GM19025 (cell line): ENCODE data around the gene CLEC11A.

ENCODE experiments used
- ATAC-seq: cut with Tn5 transposase; IDR thresholded peaks from one replicate; pipeline ENCODE4 v1.9.1; 2021; ENCODE audit warnings: mild to moderate bottlenecking, low read depth, moderate library complexity; ENCODE audit not compliant: unreplicated experiment

CLEC11A gene, protein sequence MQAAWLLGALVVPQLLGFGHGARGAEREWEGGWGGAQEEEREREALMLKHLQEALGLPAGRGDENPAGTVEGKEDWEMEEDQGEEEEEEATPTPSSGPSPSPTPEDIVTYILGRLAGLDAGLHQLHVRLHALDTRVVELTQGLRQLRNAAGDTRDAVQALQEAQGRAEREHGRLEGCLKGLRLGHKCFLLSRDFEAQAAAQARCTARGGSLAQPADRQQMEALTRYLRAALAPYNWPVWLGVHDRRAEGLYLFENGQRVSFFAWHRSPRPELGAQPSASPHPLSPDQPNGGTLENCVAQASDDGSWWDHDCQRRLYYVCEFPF

DNA sequence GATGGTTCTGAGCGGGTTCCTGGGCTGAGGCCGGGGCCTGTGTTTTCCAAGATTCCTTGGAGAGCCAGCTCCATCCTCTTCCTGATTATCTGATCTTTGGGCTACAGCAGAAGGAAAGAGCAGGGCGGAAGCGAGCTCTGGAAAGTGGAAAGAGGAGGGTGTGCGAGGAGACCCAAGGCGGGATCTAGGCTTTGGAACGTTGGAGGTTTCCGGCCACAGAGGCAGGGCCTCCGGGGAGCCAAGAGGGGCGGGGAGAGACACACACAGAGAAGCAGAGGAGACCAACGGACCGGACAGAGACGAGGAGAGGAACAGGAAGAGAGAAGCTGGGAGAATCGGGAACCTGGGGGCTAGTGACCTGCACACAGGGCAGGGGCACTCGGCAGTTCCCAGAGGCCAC, at the start of gene CLEC11A:
Gene CLEC11A, plus strand, starts transcription at position 296 of the 400 bp plus-strand sequence. CDS start 162 bp downstream, outside the sequence.
- no peak for ATAC-seq

DNA sequence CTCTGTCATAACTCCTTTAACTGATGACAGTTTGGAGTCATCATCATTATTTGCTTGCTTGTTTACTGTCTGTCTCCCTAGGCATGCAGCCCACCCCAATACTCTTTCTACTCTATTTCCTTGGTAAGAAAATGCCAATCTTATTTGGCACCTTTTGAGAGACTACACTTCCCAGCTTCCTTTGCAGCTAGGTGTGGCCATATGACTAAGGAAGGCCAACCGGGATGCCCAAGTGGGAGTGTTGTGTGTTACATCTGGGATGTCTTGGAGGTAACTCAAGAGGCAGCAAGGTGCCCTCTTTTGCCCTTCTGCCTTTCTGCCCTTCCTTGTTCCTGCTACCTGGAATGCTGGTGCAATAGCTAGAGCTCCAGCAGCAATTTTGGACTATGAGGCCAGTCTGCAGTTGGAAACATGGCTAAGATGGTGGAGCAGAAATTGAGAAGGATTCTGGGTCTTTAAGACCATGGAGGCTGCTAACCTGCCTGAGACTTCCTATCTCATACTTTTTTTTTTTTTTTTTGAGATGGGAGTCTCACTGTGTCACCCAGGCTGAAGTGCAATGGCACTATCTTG, 46.5 kb upstream of the CLEC11A start:
- no peak for ATAC-seq

DNA sequence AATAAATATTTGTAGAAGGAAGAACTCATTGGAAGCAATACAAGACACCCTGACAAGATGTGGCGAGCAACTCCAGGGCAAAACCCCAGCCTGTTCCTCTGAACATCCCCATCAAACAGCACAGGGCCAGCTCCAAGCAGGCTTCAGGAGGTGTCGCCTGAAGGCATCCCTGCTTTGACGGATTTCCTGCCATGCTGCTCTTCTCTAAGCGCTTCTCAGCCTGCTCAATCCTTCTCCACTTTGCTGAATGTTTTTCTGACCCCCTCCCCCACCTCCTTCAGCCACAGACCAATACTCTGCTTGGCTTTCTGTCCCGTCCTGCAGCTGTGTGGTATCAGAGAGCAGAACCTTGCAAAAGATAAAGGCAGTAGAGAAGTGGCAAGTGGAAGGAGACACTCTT, 45.5 kb upstream of the CLEC11A start:
- ATAC-seq, result no peak

DNA sequence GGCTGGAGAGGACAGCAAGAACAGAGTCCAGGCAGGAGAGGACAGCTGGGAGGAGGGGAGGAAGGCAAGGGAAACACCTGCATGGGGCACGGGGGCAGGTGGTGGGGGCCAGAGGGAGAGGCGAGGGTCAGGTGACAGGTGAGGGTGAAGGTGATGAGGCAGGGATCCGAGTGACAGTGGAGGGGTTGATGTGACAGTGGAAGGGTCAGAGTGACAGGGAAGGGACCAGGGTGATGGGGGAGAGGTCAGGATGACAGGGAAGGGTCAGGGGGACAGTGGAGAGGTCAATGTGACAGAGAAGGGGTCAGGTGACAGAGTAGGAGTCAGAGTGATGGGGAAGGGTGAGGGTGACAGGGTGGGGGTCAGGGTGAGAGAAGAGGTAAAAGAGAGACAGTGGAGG, 44.8 kb upstream of the CLEC11A start:
- no peak for ATAC-seq

DNA sequence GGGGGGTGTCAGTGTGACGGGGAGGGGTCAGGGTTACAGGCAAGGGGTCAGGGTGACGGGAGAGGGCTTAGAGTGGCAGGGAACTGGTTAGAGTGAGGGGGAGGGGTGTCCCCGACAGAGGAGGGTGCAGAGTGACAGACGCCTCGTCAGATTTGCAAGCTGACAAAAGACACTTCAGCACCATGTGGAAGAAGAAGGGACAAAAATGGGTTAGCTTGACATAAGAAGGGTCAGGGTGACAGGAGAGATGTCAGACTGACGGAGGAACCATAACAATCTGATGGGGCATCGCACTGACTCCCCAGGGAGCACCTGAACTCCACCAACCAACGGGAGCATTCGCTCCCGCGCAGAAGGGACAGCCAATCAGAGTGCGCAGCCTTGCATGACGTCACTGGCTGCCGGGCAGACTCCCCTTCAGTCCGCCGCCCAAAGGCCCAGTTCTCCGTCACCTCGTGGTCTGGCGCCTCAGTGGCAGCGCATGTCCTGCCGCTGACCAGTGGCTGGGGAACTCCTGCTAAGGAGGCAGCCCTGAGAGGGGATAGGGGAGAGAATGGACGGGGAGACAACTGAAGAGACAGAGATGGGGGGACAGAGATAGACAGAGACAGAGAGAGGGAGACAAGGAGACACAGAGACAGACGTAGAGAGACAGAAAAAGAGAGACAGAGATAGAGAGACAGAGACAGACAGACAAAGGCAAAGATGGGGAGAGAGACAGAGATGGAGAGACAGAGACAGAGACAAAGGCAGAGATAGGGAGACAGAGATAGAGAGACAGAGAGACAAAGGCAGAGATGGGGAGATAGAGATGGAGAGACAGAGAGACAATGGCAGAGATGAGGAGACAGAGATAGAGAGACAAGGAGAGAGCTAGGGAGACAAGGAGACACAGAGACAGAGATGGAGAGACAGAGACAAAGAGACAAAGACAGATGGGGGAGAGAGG, 43.7 kb upstream of the CLEC11A start:
- peak; percentile 73 for ATAC-seq

DNA sequence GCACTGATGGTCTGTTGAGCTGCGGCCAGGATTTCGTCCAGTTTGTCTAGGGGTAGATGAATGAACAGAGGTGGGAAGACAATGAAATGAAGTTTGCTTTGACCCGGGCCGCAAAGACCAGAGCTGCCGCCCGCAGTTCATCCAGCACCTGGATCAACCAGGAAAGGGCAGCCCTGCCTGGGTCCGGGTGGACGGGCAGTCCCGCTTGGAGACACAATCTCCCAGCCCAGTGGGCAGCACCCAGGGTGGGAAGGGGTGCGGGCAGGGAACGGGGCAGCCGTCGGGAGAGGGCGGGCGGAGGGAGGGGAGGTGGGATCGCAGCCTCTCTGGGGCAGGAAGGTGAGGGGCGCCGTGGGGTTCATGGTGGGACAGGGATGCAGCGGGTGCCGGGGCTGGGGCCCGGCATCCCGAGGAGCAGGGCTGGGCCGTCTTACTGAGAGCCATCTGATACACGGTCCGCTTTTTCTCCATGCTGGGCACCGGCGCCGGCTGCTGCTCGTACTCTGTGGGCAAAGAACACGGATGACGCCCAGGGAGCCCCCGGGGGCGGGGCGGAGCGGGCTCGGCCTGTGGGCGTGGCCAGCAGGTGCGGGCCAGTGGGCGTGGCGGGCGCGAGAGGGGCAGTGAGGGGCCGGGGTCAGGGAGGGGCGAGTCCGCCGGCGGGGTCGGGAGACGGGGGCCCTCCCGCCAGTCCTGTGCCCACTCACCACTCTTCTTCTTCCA, 36.7 kb upstream of the CLEC11A start:
- no peak for ATAC-seq

DNA sequence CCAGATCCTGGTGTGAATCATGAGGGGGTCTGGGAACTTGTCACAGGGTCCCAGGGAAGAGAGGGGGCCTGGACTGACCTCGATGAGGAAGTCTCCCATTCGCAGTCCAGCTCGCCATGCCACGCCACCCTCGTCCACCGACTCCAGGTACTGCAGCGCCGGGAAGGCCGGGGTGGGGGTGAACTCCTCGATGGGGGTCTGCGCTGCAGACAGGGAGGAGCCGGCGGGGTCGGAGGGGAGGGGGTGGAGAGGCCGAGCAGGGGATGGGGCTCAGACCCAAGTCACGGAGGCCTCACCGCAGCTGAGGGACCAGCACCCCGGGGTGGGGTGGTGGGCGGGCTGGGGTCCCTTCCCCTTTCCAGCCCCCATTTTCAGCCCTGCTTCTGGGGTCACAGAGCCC, 34.4 kb upstream of the CLEC11A start:
- ATAC-seq, result no peak

DNA sequence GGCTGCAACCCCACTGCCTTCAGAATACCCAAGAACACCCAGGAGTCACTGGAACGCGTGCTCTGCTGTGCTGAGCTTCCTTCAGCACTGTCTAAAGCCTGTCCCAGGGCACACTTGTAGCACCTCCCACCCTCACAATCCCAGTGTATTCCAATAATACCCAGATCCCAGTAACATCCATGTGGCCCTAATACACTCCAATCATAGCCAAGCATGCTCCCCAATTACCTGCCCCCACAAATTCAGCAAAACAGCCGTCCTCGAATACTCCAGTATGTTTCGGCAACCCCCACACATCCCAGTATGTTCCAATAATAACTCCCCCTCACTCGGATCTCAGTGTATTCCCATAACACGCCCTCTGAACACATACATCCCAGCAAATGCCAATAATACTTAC, 32.7 kb upstream of the CLEC11A start:
- no peak for ATAC-seq

DNA sequence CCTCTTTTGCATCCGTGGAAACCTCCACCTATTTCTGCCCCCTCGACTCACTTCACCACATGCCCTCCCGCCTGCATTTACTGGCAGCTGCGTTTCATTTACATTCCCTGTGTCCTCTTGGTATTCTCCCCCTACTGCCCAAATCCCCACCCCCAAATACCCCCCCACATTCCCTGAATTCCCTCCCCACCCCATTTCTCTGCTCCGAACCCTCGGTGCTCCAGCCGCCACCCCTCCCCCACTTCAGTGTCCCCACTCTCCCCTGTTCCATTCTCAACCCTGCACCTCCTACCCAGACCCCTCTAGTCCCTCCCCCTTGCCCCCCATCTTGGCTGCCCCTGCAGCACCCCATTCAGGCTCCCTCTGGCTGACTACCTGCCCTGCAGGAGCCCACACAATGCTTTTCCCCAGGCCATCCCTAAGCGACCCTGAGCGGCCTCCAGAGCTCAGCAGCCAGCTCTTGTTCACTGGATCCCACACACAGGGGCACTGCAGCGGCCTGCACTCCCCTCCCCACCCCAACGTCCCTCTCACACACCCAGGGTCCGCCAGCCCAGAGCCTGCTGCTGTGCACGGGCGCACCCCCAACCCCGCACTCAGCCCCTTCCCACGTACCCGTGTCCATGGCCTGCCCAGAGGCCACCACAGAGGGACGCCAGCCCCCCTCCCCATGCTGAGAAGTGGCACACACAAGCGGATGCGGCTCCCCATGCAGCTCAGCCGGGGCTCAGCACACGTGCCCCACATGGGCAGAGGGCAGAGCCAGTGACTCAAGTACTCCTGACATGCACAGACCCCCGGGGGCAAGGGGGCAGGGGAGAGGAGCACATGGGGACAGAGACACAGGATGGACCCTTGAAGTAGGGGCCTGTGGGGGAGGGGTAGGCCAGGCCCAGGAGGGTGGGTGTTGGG, 29.8 kb upstream of the CLEC11A start:
- no peak for ATAC-seq

DNA sequence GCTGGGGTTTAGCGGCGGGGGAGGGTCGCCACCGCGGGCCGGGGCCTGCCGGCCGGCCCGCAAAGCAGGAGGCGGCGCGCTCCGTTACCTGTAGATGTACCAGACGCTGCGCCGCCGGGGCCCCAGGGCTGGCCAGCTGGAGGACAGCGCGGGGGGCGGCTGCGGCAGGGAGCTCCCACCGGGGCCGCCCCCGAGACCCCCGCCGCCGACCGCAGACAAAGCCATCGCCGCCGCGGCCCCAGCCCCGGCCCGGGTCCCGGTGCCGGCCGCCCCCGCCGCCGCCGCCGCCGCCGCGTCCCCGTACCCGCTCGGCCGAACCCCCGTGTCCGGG, 28.4 kb upstream of the CLEC11A start:
- no peak for ATAC-seq

DNA sequence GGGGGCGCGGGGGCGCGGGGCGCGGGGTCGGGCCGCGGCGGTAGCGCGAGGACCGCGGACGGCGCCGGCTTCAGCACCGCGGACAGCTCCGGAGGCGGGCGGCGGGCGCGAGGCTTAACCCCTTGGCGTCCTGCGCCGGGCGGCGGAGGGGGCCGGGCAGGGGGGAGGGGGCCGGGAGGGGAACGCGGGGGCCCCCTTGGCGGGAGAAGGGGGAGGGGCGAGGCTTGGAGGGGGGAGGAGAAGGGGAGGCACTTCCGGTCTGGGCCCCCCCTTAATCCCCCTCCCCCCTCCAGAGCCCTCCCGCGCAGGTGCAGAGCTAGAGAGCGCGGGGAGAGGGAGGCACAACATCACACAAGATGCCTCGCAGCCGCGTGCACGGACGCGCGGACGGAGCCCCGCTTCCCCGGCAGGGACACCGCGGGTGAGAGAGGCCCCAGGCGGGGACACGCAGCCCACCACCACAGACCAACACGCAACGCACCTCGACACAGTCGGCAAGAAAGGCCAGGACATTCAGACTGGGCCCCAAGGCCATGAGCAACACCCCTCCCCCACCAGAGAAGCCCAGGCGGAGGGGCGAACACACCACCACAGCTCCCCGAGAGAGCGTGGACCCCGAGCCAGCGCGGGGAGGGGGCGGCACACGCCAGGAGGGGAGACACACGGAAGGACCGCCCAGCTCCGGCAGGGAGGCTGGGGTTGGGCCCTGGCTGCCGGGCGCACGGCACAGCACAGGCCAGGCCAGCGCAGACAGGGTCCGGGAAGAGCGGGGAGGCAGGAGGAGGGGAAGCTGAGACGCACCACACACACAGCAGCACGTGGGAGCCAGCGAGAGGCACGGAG, 27.7 kb upstream of the CLEC11A start:
- ATAC-seq, result no peak

DNA sequence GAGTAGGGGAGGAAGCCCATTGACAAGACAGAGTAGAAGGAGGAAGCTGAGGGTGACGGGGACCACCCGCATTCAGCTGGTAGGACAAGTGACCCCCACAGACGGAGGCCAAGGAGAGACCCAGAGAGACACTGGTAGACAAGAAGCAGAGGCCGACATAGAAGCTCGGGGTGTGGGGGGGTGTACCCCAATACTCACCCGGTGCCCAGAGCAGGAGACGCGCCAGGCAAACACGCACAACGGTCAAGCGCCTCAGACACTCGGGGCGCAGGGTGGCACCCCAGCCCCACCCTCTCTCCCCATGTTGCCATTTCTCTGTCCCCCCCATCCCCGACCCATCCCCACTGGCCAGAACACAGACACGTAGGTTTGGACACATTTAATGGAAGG, 27.1 kb upstream of the CLEC11A start:
- ATAC-seq, result no peak

DNA sequence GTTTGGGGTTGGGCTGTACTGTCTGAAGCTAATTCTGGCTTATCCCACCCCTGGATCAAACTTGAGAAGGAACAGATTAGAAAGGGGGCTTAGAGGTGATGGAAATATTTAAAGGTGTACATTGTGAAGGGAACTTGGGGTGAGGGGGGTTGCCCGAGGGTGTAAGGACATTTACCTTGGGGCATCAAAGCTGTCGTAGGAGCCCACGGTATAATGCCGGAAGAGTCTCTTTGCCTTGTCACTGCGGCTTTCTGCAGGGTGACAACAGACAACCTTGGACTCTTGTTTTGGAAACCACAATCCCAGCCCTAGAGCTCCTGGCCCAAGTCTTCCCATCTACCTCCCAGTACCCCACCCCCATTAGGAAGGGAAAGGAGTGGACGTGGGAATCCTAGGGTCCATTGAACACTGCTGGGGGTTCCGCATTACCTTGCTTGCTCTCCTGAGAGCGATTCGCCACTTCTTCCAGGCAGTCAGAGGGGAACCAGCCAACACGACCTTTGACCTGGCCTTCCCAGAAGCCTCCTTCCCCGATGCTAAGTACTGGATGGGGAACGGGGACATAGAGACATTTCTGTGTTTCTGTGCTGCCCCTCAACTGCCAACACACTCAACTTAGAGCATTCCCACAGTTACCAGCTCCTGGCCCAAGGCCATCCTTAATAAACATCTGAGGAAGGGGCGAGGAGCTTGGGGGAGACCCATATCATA, 25.6 kb upstream of the CLEC11A start:
- ATAC-seq, result no peak

DNA sequence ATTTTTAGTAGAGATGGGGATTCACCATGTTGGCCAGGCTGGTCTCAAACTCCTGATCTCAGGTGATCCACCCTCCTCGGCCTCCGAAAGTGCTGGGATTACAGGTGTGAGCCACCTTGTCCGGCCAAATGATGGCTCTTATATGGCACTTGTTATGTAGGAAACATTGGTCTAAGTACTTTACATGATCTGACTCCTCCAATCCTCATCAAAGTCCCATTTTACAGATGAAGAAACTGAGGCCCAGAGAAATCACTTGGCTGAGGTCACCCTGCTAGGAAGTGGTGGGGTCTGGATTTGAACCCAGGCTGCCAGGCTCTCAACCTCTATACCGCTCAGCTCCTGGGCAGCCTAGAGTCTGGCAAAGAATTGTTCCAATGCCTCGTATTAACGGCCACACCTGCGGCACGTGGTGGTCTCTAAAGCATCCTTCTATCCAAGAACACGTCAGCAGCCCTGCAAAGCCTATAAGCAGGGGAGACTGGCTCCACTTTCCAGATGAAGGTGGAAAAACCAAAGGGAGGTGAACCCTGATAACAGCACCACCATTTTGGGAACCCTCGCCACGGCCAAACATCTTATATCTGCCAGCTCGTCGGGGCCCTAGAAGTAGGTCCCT, 21.7 kb upstream of the CLEC11A start:
- ATAC-seq, result no peak

DNA sequence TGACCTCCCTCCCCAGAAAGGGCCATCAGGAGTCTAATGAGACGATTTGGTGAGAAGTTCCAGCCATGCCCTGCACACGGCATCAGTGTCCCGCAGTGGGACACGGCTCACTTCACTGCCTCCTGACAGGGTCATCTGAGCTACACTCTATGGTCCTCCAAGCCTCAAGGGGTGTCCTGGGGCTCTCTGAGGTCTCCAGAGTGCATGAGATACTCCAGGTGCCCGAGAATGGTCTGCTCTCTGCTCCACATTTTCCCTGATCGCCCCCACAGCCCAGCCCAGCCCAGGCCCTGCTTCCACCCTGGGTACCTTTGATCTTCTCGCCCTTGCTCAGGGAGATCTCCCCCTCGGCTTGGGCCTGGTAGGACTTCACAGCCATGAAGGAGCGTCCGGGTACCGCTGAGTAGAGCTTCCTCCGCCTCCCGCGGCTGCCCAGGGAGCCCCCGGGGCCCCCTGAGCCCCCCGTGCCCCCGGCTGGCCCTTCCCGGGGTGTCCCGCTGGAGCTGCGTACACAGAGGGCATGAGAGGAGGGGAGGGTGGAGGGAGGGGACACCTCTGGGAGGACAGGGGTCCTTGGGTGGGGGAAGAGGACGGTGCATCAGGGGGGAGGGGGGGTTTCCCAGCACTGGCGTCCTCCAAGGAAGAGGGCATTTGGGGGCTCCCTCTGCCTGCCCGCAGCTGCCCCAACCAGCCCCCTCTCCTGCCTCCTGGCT, 20.9 kb upstream of the CLEC11A start:
- ATAC-seq, result no peak

DNA sequence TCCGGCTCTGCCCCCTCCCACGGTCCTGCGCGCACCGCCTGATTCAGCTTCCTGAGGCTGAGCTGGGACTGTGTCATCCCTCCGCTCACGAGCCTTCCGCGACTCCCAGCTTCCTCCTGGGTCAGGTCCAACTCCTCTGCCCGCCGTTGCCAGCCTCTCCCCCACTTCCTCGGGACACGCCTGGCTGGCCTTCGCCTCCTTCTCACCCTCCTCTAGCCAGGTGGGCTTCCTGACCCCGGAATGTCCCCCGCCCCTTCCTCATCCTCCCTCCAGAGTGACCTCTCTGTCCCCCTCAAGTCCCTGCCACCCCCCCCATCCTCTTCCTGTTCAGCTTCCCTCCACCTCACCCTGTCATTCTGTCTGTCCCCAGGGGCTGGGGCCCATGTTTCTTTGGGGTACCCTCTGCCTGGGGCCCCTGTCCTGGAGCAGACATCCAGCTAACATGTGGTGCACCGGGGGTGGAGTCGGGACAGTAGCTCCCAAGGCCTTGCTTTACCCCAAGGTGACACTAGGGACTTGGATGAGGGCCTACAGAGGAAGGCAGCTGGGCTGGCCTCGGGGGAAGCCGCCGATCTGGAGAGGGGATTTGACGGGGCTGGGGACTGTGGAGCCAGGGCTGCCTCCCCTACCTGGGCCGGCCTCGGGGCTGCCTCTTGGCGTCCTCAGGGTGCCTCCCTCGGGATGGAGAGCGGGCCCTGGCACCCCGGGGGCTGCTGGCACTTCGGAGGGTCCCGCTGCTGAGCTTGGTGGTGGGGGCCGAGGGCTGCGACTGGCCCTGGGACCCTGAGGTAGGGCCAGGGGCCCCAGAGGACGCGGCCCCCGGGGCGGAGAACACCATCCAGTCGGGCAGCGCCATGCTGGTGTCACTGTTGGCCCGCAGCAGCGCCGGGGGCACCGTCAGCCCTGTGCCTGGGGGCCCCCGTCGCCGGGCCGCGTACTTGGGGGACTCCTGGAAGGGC, 20.0 kb upstream of the CLEC11A start:
- ATAC-seq, result no peak
